ENCODE data around the gene TRIM67.
A peak's percentile ranks its signal among the peaks of the same experiment; 100 is the strongest.
"Not testable (repeated sequence)": the region's sequence is repeated elsewhere in the genome, so short reads cannot be mapped to it uniquely, and the experiment has no call there.

TRIM67 gene

DNA sequence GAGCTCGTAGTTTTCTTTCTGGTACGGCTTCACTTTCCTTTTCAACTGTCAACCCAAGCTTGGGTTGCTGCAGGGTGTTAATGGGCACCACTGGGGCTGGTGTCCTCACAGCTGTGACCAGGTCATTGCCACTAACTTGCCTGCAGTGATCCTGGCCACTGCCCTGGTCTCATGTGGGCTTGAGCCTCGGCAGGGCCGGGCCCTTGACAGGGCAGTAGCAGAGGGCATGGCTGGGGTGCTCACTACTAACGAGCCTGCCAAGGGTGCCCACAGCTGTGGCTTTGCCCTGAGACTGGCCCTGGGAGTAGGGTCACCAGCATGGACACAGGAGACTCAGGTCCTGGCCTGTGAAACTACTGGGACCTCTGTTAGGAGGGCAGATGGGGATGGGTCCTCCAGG lies 47.7 kb downstream of the TRIM67 start:
- DNase-seq: no peak

DNA sequence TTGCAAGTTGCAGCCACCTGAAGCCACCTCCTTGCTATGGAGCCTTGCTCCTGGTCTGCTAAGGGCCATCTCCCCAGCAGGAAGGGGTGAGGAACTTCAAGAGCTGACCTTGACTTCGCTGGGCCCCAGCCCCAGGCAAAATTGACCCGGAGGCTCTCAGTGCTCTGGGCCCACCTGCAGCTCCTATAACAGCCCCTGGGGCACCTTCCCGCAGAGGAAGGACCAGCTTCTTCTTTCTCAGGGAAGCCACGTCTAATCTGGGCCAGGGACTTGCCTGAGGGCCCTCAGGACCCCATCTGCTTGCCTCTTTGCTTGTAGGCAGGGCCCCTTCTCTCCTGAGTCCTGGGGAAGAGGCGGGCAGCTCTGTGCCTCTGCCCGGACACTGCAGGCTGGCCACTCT lies 48.3 kb downstream of the TRIM67 start:
- DNase-seq: no peak

DNA sequence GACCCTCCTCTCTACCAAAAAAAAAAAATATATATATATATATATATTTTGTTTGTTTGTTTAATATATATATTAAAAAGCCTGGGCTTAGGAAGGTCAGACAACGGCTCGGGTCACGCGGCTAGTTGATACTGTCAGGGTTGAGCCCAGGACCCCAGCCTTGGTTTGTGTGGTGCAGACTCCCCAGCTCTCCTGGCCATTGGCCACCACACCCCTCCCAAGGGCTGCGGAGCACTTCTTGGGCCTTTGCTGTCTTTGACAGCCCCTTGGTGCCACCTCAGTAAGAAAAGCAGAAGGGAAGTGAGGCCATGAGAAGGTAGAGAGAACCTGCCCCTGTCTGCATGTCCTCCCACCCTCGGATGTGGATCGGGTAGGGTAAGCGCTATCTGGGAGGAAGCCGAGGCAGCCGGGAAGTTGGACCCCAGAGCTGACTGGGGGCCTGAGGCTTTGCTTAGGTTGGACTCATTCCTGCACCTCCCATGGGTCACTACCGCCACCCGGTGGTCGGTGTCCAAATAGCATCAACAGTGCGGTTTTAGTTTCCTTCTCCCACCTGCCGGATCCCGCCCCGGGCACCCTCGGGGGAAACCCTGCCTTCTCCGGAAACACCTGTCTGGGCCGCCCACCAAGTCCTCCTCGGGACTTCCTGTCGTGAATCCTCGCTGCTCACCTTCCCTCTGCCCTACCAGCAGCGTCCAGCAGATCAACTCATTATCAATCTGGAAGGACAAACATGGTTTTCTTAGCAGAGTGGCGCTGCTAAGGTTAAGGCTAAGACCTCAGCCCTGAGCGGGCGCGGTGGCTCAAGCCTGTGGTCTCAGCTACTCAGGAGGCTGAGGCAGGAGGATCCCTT lies 49.4 kb downstream of the TRIM67 start:
- peak; percentile 94 for DNase-seq

DNA sequence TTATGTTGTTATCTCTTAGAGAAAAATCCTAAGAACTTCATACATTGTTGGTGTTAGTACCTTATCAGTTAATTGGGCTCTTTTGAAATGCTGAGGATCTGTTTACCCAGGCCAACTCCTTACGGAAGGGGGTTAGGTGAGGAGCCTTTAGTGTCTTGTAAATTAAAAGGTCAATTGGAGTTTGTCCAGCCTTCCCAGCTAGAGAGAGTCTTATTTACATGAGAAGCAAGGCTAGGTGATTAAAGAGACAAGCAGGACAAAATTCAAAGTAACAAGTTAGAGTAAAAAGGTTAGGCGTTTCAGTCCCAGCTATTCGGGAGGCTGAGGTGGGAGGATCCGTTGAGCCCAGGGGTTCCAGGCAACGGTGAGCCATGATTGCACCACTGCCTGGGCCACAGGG lies 50.4 kb downstream of the TRIM67 start:
- not testable (repeated sequence) for DNase-seq

DNA sequence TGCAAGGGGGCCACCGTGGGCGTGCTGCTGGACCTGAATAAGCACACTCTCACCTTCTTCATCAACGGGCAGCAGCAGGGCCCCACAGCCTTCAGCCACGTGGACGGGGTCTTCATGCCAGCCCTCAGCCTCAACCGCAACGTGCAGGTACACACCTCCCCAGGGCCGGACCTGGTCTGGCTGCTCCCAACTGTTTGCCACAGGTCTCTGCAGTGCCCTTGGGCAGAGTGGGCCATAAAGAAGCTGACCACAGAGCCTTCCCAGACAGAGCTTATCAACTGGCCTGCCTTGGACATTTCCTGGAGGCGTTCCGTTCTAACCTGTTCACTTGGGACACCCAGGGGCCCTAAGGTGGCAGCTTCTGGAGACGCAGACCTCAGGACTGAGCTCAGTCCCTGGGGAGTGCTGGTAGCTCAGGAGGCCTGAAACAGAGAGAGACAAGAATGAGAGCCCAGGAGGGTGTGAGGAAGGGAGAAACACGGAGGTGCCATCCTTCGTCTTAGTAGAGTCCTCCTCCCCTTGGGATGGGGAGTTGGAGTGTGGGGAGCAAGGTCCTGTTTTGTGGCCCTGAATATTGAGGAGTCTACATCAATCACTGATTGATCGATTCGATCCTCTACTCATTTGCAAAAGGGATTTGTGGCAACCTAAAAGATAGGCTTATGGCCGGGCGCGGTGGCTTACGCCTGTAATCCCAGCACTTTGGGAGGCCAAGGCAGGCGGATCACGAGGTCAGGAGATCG lies 52.1 kb downstream of the TRIM67 start:
- DNase-seq: no peak

DNA sequence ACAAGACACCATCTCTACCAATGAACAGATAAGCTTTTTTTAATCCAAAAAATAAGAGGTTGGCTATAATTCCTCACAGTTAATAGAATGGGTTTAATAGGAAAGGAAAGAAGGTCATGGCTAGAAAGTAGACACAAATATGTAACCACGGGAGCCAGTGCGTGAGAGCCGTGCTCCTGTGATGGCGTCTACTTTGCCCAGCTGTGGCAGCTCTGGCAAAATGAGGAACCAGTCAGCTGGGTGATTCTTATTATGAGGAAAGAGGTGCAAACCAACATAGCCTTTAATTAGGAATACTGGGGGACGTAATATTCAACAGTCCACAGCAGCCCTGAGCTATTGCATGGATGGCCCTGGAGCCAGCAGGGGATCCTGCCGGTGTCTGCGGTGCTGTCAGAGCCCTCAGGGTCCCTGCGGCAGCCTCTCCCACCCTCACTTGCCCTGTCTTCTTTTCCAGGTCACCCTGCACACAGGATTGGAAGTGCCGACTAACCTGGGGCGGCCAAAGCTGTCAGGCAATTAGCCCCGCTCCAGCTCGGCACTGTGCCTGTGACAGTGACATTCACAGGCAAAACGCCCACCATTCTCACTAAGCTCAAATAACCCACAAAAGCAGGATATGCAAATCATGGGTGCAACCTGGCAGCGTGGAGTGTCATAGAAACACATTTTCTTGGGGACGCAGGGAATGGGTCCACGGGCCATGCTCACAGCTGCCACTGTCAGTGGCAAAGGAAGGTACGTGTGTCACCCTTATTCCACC lies 53.2 kb downstream of the TRIM67 start:
- DNase-seq: no peak

DNA sequence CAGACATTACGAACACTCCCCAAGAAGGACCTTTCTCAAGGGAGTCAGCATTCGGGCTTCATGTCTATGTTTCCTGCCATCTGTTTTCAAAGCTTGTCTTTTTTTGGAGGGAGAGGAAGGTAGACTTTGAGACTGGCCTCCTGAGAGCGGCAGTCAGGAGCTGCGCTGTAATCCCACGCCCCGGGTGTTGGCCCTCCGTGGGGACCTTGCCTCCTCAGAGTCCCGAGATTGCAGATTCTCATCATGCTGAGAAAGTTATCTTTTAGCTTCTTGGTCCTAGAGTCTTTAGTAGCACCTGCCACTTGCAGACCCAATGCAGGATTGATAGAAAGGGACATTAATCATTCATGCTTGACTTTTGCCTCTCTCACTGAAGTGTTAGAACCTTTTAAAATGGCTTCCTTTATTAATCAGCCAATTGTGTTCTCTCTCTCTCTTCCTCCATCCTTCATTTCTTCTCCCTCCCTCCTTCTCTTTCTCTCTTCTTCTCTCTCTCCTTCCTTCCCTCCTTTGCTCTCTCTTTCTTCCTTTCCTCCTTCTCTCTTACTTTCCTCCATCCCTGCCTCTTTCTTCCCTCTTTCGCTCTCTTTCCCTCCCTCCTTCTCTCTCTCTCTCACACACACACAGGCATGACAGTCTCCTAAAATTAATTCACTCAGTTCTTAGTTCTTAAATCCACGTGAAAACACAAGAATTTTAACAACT lies 54.0 kb downstream of the TRIM67 start:
- DNase-seq: no peak

DNA sequence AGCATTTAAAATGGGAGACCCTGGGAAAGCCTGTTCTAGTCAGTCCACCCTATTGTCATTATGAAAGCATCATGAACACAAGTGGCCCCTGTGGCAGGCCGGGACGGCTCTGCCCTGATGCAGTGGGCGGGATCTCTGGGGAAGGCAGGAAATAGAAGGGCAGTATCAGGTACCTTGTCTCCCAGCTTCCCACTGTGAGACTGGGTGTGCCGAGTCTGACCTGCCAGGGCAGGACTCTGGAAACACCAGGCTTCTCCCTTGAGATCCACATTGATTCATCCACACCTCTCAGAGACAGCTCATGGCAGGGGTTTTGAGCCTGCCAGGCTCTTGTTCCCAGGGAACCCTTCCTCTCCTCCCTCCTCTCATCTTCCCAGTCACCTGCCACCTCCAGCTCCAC lies 54.6 kb downstream of the TRIM67 start:
- no peak for DNase-seq

DNA sequence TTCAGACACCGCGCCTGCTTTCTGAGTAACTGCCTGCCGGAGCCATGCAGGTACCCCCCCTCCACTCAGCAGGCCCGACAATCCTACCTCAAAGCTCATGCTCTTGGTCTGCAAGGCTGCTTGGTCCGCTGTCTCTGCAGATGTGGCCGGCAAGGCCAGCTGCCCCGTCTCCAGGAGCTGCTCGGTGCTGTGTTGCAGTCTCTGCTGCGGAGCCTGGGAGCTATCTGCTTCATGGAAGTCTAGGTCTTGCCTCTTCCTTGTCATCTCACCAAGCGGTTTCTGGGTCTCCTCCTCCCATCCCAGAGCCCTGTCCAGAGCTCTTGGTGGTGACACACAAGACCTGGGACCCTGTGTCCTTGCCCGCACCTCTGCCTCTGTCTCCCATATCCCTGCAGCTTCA lies 55.2 kb downstream of the TRIM67 start:
- DNase-seq: no peak

DNA sequence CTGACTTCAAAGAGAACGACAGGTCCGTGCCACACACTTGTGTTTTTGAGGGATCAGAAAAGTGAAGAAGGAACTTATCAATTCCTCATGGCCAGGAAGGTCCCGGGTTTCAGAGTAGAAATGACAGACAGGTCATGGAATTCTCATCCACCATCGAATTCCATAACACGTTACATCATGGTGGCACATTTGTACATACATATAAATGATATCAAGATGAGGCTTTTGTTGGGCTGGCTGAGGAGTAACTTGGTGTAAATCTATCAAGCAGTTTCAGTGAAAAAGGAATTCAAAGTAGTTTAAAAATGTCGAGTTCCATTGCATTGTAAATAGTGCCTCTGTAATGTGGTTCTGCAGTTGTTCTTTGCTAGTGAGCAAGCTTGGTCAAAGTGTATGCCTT lies 56.2 kb downstream of the TRIM67 start:
- no peak for DNase-seq

DNA sequence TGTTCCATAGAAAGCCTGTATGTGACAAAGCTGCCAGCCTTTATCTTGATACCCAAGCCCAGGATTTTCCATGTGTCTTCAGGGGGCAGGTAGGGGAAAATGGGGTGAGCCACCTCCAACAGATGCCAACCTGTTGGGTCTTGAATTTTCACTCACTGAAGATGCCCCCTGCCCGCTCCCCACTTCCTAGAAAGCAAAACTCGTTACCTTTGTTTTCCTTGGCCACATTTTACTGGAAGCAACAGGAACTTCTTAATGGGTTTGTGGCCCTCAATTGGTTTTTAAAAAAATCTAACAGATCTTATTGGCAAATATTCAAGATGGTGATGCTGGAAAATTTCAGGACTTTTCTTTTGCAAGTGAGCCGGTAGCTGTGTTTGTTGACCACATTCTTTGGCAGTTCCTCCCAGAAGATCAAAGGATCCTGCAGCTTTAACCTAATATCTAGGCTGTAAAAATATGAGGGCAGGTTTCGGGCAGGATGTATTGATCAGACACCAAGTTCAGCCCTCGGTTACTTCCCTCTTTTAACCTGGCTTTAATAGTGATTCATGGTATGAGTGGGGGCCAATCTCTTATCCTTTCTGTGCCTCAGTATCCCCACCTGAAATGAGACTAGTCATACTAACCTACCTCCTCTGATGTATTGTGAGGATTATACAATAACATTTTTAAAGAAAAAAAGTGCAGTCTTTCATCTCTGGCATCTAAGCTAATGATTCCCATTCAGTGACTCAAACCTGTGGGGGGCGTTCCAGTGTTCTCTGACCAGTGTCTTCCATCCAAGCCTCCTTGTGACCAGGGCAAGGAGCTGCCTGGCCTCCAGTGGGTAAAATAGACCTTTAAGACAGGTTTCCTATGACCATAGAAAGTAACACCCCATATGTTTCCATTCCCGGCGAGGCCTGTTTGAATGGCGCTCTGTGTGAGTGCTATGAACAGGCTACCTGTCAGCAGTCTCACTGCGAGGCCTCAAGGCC lies 57.9 kb downstream of the TRIM67 start:
- no peak for DNase-seq

DNA sequence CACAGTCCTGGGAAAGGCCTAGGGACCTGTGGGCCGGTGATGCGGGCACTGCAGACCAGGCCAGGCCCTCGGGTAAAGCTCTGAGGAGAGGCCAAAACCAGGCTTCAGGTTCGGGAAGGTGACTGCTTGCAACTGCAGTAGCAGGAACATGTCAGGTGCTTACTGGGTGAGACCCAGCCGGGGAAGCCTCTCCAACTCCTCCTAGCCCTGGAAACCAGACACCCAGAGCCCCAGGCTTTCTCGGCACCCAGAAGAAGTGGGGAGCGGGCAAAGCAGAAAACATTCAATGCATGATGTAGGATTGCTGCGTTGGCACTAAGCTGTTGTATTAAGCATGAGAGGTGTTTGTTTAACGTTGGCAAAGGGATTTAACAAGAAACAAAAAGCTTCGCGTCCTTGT lies 58.9 kb downstream of the TRIM67 start:
- no peak for DNase-seq

DNA sequence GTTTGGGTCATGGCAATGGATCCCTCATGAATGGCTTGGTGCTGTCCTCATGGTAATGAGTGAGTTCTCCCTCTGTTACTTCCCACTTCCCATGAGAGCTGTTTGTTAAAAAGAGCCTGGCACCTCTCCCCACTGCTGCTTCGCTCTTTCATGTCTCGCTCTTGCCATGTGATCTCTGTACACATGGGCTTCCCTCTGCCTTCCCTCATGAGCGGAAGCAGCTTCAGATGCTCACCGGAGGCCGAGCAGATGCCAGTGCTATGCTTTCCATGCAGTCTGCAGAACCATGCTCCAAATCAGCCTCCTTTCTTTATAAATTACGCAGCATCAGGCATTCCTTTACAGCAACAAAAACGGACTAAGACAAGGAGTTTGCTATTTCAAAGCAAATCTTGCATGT lies 64.3 kb downstream of the TRIM67 start:
- DNase-seq: no peak

DNA sequence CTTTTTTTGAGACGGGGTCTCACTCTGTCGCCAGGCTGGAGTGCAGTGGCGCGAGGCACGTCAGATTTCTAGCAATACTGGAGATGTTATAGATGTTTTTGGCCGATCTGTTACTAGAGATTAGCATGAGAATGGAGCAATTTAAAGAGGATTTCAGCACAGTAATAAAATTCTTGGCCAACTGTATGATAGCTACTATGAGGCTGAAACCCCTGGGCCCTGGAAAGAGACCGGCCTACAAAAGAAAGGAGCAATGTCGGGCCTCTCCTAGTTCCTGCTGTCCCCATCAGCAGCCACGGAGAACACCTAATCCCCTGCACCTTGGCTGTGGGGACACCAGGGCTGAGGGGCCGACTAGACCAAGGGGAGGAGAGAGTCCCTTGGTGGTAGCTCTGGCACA lies 69.7 kb downstream of the TRIM67 start:
- DNase-seq: no peak

DNA sequence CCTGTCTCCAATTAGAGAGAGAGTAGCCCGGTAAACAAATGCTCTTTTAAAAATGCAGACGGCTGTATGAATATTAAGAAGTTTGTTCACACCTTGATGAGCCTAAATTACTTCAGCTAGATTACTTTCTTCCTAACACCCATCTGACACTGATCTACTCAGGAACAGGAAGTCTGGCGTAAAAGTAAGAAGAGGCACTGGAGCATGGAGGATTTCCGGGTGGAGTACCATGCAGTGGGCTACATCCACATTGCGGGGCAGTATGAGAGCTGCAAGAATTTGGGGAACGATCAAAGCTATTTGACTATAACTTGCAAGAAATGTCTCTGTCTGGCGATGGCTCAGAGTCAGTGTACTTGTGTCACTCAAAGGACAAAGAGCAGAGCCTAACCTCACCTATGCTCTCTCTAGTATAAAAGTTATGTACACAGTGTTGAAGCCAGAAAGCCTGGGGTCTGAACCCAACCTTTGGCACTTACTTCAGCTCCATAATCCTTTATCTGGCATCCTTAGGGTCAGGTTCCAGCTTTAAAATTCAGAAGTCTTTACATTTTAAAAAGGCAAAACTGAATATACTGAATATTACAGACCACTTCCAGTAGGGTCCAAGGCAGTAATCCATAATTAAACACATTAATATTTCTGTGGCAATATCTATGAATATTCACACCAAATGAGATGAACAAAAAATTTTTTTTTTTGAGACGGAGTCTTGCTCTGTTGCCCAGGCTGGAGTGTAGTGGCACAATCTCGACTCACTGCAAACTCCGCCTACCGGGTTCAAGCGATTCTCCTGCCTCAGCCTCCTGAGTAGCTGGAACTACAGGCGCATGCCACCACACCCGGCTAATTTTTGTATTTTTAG lies 71.2 kb downstream of the TRIM67 start:
- DNase-seq: no peak

DNA sequence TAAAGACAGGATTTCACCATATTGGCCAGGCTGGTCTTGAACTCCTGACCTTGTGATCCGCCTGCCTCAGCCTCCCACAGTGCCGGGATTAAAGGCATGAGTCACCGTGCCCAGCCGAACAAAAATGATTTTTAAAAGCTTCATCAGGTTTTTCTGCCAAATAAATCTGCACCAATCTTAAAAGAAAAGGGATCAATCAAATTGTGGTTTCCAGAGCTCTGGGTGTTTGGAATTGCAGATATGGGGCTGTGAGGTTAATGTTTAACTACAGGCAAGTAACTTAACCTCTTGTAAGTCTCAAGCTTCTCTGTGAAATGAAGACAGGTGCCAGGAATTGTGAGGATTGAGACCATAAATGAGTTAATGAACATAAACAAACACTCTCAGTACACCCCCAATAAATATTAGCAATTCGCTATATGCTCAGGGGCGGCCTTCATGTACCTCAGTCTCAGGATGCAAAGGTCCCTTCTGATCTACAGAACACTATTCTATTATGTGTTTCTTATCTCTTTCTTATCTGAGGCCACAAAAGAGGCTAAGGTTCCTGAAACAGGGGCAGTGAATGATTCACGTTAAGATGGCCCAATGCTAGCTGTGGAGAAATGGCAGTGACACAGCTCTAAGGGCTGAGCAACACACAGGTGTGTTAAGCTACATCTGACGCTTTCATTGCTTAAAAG lies 72.0 kb downstream of the TRIM67 start:
- DNase-seq: no peak

DNA sequence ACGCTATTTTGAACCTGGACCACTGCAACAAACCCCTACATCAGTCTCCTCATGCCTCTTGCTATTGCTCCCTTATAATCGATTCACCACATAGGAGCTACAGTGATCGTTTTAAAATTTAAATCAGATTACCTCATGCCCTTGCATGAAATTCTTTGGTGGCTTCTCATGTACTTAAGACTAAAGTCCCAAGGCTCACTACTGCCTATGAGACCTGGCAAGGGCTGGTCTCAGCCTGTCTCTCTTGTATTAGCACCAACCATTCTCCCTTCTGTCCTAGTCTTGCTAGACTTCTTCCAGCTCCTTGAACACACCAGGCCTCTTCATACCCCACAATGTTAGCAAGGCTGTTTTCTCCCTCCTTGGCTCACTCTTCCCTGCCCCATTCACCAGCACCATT lies 72.6 kb downstream of the TRIM67 start:
- DNase-seq: no peak

DNA sequence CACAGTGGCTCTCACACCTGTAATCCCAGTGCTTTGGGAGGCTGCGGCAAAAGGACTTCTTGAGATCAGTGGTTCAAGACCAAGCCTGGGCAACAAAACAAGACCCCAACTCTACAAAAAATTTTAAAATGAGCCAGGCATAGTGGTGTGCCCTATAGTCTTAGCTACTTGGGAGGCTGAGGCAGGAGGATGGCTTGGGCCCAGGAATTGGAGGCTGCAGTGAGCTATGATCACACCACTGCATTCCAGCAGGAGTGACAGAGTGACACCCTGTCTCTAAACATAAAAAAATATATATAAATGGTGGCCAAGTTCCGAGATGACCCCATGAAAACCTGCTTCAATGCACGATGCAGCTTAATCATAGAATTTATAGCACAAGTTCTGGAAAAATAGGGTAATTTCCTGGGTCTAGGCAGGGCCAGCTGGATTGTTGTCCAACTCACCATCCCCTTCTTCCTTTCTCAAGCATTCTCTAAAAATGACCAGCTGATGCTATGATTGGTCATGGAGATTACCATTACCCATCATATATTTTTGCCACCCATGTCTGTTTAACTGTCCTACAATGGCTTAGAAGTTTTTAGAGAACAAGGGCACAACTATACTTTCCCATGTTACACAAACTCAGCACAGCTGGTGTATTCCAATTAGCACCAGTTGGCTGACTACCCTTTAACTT lies 73.8 kb downstream of the TRIM67 start:
- no peak for DNase-seq

DNA sequence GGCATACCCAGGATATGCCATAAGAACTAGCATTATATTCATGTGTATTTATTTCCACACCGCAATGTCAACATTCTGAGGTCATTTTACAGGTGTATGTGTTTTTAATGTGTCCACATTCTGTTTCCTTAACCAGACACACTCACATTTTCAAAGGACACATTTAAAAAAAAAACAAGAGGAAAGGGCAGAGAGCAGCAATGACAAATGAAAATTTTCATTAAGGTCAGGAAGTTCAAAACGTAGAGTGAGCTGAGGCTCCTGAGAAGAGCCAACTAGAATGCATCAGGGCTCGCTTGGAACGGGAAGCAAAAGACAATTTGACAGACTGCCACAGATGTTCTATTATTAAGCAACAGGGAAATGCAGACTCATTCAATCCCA lies 74.3 kb downstream of the TRIM67 start:
- no peak for DNase-seq

DNA sequence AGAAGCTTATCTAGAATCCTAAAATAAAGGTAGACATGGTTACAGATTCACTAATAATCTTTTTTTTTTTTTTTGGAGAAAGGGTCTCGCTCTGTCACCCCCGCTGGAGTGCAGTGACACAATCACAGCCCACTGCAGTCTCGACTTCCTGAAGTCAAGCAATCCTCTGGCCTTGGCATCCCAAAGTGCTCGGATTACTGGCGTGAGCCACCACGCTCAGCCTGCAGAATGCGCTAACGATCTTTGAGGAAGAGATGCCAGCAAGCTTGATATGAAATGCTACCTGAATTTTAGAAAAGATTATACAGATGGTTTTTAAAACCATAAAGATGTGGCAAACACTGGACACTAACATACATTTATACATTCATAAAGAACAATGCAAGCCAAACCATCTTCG lies 75.1 kb downstream of the TRIM67 start:
- no peak for DNase-seq

Measured in eye (tissue), 1 donor.